GDM1 (cell line): ENCODE measurements around the gene ANKS4B.
"Not testable (repeated sequence)": the region's sequence is repeated elsewhere in the genome, so short reads cannot be mapped to it uniquely, and the experiment has no call there.

ENCODE experiments used
- DNase-seq: peaks from one replicate; lab custom pipeline; 2025; lab: John Stamatoyannopoulos, UW

Gene ANKS4B

GRCh38 chr16:21233521-21234150, at the start of gene ANKS4B:
TSS of gene ANKS4B (plus strand) at chr16:21233699. CDS start at chr16:21233738, 39 bp downstream.
- no peak for DNase-seq

DNA sequence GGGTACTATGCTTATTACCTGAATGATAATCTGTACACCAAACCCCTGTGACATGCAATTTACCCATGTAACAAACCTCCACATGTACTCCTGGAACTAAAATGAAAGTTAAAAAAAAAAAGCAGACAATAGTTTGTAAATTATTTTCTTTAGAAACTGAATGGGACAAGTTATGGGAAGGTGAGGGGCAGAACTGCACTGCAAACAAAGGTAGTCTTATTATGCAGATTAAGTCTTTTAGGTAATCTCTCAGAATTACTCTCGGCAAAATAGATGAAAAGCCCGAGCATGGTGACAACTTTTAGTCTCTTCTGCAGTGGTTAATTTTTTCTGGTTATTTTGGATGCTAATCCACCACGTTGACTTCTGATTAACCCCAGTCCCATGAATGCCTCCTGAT, 49.5 kb upstream of the ANKS4B start:
- DNase-seq = no peak

DNA sequence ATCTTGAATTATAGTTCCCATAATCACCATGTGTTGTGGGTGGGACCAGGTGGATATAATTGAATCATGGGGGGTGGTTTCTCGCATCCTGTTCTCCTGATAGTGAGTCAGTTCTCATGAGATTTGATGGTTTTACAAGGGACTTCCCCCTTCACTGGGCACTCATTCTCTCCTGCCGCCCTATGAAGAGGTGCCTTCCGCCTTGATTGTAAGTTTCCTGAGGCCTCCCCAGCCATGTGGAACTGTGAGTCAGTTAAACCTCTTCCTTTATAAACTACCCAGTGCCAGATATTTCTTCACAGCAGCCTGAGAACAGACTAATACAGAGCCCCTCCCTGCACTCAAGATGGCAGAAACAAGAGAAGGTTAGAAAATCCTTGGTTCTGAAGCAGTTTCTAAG, 48.7 kb upstream of the ANKS4B start:
- DNase-seq = no peak

DNA sequence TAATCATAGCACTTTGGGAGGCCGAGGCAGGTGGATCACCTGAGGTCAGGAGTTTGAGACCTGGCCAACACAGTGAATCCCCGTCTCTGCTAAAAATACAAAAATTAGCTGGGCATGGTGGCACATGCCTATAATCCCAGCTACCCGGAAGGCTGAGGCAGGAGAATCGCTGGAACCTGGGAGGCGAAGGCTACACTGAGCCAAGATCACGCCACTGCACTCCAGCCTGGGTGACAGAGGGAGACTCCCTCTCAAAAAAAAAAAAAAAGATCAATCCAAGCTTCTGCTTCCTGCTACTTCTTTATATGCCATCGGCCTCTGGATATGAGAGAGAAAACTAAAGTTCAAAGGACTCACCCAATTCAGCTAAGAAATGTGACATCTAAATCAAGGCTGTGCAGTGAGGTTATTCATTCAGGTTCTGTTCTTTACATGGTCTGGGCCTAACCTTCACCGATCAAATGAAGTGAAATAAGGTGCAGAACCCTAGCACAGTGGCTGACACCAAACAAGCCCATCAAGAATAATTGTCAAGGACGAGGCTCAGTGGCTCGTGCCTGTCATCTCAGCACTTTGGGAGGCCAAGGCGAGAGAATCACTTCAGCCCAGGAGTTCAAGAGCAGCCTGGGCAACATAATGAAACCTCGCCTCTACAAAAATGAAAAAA, 47.7 kb upstream of the ANKS4B start:
- no peak for DNase-seq

GRCh38 chr16:21186326-21186691, 47.2 kb upstream of the ANKS4B start:
- no peak for DNase-seq

- DNase-seq = no peak
These were observed 44.2 kb upstream of the ANKS4B start for GRCh38 chr16:21189311-21189710.

DNA sequence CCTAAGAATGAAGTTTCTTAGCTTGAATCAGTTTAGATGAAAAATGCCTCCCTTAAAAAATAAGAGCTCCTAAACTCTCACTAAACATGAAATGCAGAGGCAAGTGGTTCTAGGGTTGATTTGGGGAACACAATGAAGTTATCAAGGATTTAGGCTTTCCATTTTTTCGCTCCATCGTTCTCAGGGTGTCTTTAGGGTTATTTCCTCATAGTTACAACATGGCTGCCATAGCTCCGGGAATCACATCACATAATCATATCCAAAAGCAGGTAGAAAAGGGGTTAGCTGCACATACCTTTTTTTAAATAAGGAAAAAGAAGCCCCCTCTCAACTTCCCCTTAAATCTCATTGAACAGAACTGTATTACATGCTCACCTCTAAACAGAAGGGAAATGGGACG, 43.5 kb upstream of the ANKS4B start:
- no peak for DNase-seq

DNA sequence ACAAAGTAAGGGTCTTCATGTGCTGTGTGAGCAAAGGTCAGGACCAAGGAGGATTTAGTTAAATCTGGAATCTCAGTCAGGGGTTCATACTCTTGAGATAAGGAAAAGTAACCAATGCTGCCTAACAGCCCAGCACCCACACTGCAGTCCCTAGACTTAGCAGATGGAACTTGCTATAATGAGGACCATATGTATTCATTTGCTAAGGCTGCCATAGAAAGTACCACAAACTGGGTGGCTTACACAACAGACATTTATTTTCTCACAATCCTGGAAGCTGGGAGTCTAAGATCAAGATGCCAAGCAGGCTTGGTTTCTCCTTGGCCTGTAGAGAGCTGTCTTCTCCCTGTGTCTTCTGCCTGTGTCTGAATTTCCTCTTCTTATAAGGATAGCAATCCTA, 42.9 kb upstream of the ANKS4B start:
- DNase-seq = no peak

DNA sequence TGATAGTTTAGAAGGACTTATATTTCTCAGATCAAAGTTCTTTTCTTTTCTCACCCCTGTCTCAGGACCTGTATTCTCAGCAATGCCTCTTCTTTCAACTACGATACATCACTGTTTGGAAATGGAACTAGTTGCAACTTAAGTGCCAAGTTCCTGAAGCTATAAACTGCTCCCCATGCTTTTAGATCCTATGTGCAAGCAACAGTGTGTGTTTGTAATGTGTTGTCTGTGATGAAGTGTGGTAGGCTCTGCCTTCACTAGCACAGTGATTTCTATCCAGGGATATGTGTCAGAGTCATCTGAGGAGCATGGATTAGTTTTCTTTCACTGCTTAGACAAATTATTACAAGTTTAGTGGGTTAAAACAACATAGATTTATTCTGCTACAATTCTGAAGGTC, 40.5 kb upstream of the ANKS4B start:
- no peak for DNase-seq

- DNase-seq = no peak
These were observed 38.7 kb upstream of the ANKS4B start for GRCh38 chr16:21194771-21195301.

DNA sequence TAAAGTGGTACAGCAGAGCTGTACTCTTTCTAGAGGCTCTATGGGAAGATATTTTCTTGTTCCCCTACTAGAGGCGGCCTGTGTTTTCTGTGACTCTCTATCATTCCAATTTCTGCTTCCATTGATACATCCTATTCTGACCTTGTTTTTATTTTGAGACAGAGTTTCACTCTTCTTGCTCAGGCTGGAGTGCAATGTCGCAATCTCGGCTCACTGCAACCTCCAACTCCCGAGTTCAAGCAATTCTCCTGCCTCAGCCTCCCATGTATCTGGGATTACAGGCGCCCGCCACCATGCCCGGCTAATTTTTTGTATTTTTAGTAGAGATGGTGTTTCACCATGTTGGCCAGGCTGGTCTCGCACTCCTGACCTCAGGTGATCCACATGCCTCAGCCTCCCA, 38.2 kb upstream of the ANKS4B start:
- not testable (repeated sequence) for DNase-seq

DNA sequence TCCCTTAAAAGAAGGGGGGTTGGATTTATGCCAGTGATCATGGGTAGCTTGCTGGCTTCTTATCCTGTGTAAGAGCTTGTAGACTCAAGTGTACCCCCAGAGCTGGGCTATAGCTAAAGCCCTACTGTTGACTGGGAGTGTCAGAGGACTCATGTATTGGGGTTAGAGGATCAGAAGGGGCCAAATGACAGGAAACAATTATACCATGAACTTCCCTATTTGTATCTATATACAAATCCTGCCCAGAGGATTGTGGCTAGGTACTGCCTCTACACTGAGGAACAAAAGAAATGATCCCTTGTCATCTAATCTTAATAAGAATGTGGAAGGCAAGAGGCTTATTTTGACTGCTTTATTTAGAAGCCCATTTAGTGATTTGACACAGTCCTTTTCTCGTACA, 36.4 kb upstream of the ANKS4B start:
- DNase-seq = no peak

DNA sequence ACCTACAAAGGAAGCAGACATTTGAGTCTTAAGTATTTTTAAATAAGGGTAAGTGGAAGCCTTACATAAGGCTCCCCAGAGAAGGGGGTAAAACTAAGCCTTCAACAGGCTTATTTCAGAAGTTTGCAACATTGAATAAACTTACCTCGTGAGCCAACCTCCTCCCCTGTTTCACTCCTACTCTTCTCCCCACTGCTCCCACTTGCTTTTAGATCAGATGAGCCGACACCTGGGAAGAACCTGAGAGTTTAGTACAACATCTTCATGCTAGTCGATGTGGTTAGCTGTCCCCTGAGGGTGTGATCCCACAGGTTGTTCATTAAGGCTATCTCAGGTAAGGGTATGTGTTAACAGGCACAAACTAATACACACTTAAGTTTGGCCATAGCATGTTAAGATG, 35.9 kb upstream of the ANKS4B start:
- no peak for DNase-seq

GRCh38 chr16:21199607-21200218, 33.8 kb upstream of the ANKS4B start:
- DNase-seq = no peak

- no peak for DNase-seq
These were observed 30.2 kb upstream of the ANKS4B start for GRCh38 chr16:21203155-21203797.

DNA sequence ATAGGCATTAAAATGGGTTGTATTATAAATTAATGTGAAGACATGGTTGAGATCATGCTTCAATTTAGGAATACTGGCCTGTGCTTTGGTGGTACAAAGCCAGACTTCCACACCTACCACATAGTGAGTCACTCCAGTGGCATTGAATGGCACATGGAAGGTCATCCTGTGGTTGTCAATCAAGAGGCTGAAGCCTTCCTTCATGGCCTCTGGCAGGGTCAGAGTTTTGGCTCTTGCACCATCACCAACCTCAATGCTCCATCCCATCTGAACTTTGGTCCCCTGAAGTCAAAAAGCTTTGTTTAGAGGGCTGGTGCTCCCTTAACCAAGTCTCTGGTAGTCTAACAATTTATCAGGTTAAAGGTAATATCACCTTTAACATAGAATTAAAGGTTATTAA, 28.2 kb upstream of the ANKS4B start:
- DNase-seq = no peak

DNA sequence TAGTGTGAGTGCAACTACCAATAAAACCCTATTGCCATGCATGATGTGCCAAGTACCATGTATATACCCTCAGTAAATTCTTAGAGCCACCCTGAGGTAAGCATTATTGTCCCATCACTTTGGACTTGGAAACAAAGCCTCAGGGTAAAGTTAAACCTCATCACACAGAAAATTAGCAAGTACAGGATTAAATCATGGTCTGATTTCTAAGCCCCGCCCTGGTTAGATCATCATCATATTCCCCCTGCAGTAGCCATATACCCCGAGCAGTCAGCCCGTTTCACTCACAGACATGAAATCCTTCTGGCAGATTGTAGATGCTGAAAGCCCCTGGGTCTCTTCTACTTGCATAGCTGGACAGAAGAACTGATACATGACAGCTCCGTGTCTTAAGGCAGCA, 26.9 kb upstream of the ANKS4B start:
- DNase-seq = no peak

DNA sequence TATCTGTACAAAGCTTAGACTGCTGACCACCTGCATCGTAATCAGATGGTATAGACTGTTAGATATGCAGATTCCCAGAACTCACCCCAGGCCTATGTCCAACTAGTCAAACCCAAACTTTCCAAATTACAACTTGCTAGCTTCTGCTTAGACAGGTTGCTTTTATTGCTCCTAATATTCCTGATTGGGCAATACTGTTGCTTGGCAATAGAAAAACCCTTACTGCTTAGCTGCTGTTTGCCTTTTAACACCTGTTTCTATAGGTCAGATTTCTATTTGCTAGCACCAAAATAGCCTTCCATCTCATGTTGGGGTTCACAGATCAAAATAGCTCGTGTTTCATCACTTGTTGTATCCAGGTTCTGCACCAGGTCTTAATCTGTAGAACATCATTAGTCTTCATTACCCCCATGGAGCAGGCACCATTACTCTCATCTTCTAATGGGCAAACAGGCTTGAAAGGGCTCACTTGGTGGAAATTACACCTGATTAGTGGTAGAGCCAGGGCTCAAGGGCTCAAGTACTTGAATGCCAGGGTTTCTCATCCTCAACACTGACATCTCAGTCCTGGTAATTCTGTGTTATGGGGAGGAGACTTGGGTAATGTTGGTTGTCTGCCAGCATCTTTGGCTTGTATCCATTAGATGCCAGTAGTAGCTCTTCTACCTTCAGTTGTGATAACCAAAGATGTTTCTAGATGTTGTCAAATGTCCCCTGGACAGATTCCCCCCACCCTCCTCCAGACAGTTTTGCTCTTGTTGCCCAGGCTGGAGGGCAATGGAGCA, 24.9 kb upstream of the ANKS4B start:
- no peak for DNase-seq

GRCh38 chr16:21211486-21211885, 22.0 kb upstream of the ANKS4B start, which contains the start of gene ZP2:
TSS of gene ZP2 (minus strand) at chr16:21211574. CDS start at chr16:21211547, 27 bp downstream.
- DNase-seq = no peak

DNA sequence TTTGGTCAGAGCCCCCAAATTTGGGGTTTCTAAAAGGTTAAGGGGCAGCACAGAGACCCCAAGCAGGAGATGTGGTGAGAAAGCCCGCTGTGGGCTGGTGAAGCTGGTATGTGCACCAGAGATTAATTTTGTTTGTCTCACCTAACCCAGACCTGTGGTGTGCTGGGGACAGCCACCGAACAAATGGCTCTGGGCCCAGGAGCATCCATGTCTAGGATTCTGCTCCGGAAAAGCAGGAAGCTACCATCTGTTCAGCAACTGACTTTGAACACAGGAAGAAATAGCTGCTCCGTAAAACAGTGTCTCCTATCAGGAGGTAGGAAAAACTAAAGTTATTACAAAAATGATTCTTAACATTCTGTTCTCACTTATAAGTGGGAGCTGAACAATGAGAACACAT, 19.4 kb upstream of the ANKS4B start:
- DNase-seq = no peak

GRCh38 chr16:21217121-21217520, 16.4 kb upstream of the ANKS4B start:
- DNase-seq = no peak

DNA sequence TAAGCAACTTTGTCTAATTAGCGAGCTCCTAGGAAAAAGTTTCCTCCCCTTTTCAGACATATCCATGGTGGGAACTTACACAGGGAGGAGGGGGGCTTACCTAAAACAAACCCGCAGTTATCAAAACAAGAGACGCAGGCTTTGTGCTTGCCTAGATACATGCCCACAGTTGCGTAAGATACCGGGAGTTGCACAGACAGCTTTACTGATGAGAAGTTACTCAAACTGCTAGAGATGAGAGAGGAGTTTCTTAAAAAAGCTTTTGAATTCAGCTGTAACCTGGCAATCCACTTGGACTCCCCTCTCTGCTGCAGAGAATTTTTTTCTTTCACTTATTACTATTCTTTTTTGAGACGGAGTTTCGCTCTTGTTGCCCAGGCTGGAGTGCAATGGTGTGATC, 15.3 kb upstream of the ANKS4B start:
- DNase-seq = no peak
